Activated CD4-positive, alpha-beta T cell treated with anti-CD3 and anti-CD28 coated beads, Interleukin-2, amount 10 ng/mL, durations not matched to agents 24 days and 14 days (primary cell): ENCODE results near the gene CDH15. TPM values are rescaled to one million over a fixed set of nuclear protein-coding genes. Genes with fewer than 3 reads are reported as not detected.

Source experiments
- DNase-seq: peaks from one replicate; pipeline ENCODE4 v3.0.0; 2022
- H3K27ac Mint-ChIP-seq: one replicate; pipeline ENCODE4 v1.8.0; 2022; ENCODE audit warnings: mild to moderate bottlenecking, mixed read lengths
- H3K27me3 Mint-ChIP-seq: one replicate; pipeline ENCODE4 v1.8.0; 2022; ENCODE audit warnings: mixed read lengths
- H3K36me3 Mint-ChIP-seq: one replicate; pipeline ENCODE4 v1.8.0; 2022; ENCODE audit warnings: low read depth, mild to moderate bottlenecking, mixed read lengths
- H3K4me1 Mint-ChIP-seq: one replicate; pipeline ENCODE4 v1.8.0; 2021; ENCODE audit warnings: mixed read lengths
- H3K4me3 Mint-ChIP-seq: one replicate; pipeline ENCODE4 v1.8.0; 2022; ENCODE audit warnings: mild to moderate bottlenecking, moderate library complexity, mixed read lengths
- H3K9me3 Mint-ChIP-seq: one replicate; pipeline ENCODE4 v1.8.0; 2021; ENCODE audit warnings: mixed read lengths
- intact Hi-C: fragments of 100-400 bp; cut with micrococcal nuclease; formaldehyde crosslinking; loops from one replicate; pipeline ENCODE4 v1.15.1; 2023
- total RNA-seq: library from RNA; stranded (reverse); gene quantifications from 2 replicates; pipeline ENCODE4 v1.2.3, GENCODE V29; 2022

CDH15 gene
- total RNA-seq, 1 donor from 2014 or later: not detected

DNA sequence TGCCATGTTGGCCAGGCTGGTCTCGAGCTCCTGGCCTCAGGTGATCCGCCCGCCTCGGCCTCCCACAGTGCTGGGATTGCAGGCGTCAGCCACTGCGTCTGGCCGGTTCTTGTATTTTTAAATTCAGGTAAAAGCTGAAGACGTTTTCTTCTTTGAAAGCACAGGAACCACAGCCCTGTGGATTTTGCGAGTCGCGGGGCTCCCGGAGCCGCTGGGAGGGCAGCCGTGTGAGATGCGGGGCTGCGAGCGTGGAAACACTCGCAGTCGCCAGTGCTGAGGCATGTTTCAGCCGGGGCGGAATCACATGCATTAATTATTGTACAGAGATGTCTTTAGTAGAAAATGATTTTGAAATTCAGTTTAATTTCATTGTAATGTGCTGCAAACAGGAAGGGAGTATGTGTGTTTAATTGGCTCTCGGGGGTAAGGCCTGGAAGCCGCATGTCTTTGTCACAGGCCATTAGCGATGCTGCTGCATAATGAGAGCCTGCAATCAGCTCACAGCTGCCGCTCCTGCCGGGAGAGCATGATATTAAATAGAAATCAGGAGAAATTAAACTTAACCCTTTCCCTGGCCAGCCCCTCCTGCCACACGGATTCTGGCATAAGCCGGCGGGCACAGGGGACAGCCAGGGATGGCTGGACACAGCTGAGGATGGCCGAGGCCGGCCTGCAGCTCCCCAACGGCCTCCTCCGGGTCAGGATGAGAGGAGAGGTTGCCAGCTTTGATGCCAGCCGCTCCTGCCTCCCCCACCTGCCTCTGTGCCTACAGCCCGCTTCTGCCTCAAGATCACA lies 35.4 kb upstream of the CDH15 start:
- intact Hi-C loops: no loop called here
- Mint-ChIP-seq H3K4me1 (no peaks in the 10 kb centered on the region), H3K4me3 (no peak overlapping the region), H3K36me3 (peaks cover 17% of the 10 kb centered on the region), H3K27ac (no peak overlapping the region), H3K9me3 (no peaks in the 10 kb centered on the region), H3K27me3 (no peaks in the 10 kb centered on the region)
- no peak for DNase-seq

GRCh38 chr16:89136931-89137330 lies 34.6 kb upstream of the CDH15 start:
- Mint-ChIP-seq H3K36me3 (peaks cover 14% of the 10 kb centered on the region), H3K4me3 (no peak overlapping the region), H3K4me1 (no peaks in the 10 kb centered on the region), H3K9me3 (no peaks in the 10 kb centered on the region), H3K27ac (no peak overlapping the region), H3K27me3 (no peaks in the 10 kb centered on the region)
- intact Hi-C loops: no loop called here
- no peak for DNase-seq

DNA sequence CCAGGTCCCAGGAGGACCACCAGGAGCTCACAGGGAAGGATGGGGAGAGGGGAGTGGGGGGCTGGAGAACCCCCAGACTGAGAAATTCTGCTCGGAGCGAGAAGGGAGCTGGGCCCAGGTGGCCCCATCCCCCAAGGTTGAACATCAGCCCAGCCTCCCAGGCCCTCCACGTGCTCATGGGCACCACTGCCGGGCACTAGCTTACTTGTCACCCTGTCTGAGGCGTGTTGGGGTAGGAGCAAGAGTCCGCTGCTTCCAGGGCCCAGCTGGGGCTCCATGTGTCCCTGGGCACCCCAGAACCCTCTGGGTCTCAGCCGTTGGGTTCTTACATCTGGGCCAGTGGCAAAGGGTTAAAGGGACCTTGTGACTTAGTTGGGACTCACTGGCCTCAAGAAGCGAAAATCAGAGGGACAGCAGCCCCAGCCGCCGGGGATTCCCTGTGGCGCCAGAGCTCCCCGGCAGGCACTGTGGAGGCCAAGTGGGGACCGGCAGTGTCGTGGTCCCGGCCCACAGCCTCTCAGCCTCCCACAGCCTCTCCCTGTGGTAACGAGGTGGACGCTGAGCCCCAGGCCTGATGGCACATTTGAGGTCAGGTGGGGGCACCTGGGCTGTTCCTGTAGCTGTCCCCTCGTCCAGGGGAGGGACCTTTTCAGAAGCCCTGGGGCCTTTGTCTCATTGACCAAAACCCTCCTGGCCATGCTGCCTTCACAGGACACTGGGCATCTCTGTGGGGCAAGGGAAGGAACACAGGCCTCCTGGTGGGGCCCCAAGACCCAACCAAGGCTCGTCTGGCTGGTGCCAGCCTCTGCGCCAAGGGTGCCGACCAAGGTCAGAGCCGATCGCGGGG lies 33.7 kb upstream of the CDH15 start:
- DNase-seq: no peak

DNA sequence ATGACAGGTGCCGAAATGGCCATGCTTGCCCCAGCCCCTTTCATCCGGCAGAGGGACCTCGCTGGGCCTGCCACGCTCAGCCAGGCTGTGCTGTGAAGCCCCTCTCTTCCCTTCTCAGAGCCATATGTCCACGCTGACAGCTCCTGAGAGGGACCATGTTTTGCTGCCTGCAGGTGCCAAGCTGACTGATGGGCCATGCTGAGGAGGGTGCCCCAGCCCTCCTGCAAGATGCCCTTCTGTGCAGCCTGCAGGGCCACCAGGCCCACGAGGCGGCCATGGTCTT lies 33.1 kb upstream of the CDH15 start:
- no peaks in the 10 kb centered on the region for H3K27me3 Mint-ChIP-seq
- no peaks in the 10 kb centered on the region for H3K9me3 Mint-ChIP-seq
- H3K27ac Mint-ChIP-seq: no peak overlapping the region
- no peak for DNase-seq
- peaks cover 15% of the 10 kb centered on the region for H3K36me3 Mint-ChIP-seq
- no peak overlapping the region for H3K4me3 Mint-ChIP-seq
- H3K4me1 Mint-ChIP-seq: no peaks in the 10 kb centered on the region
- intact Hi-C loops: no loop called here

More for the DNA sequence above, 33.7 kb upstream of the CDH15 start:
- Mint-ChIP-seq H3K4me3 (no peak overlapping the region), H3K36me3 (peaks cover 15% of the 10 kb centered on the region), H3K4me1 (no peaks in the 10 kb centered on the region), H3K9me3 (no peaks in the 10 kb centered on the region), H3K27ac (no peak overlapping the region), H3K27me3 (no peaks in the 10 kb centered on the region)
- intact Hi-C loops: no loop called here

- H3K9me3 Mint-ChIP-seq: no peaks in the 10 kb centered on the region
- H3K27ac Mint-ChIP-seq: no peak overlapping the region
- no peaks in the 10 kb centered on the region for H3K27me3 Mint-ChIP-seq
- peaks cover 15% of the 10 kb centered on the region for H3K36me3 Mint-ChIP-seq
- intact Hi-C loops: no loop called here
- no peak for DNase-seq
- no peaks in the 10 kb centered on the region for H3K4me1 Mint-ChIP-seq
- no peak overlapping the region for H3K4me3 Mint-ChIP-seq
Measured at GRCh38 chr16:89138843-89139520, 32.6 kb upstream of the CDH15 start.

DNA sequence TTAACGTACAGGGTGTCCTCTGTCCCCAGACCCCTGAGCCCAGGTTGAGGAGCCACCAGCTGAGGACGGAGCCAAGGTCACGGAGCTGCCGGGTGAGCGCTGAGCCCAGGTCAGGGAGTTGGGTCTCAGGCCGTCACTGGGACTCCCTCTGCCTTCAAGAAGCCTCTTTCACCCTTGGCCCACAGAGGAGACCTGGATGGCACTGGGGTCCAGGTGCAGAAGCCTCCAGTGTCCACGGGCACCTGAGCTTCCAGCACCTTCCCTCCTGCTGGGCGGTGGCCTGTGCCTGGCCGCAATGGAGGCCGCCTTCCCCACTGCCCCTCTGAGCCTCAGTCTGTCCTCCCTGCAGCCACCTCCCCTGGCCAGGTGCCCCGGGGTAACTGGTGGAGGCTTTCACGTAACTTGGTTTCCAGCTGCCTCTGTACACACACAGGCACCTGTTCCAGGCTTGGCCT lies 31.6 kb upstream of the CDH15 start:
- Mint-ChIP-seq H3K4me3 (no peak overlapping the region), H3K27me3 (no peaks in the 10 kb centered on the region), H3K9me3 (no peaks in the 10 kb centered on the region), H3K4me1 (no peaks in the 10 kb centered on the region), H3K27ac (no peak overlapping the region), H3K36me3 (peaks cover 9% of the 10 kb centered on the region)
- intact Hi-C loops: no loop called here
- no peak for DNase-seq

DNA sequence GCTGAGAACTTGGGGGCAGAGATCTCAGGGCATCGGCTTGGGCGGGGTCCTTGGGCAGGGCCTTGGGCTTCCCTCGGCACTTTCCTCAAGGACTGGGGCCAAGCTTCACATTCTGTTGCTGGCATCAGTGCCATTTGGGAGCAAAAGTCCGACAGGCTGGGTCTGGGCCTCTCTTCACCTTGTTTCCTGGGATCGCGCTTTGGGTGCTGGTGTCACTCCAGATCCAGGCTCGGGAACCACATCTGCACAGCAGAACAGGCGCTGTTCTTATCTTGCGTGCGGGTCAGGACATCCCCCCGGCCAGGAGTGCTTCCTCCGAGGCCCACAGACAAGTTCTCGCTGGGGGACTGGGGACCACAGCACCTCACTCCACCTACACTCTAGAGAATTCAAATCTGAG lies 31.1 kb upstream of the CDH15 start:
- Mint-ChIP-seq H3K27ac (no peak overlapping the region), H3K4me3 (no peak overlapping the region), H3K27me3 (no peaks in the 10 kb centered on the region), H3K9me3 (no peaks in the 10 kb centered on the region), H3K4me1 (no peaks in the 10 kb centered on the region), H3K36me3 (peaks cover 9% of the 10 kb centered on the region)
- no peak for DNase-seq
- intact Hi-C loops: no loop called here

- Mint-ChIP-seq H3K36me3 (peaks cover 10% of the 10 kb centered on the region), H3K27me3 (no peaks in the 10 kb centered on the region), H3K4me3 (no peak overlapping the region), H3K4me1 (no peaks in the 10 kb centered on the region), H3K27ac (no peak overlapping the region), H3K9me3 (no peaks in the 10 kb centered on the region)
- DNase-seq: no peak
- intact Hi-C loops: no loop called here
Measured at GRCh38 chr16:89140981-89141883, 30.3 kb upstream of the CDH15 start.

DNA sequence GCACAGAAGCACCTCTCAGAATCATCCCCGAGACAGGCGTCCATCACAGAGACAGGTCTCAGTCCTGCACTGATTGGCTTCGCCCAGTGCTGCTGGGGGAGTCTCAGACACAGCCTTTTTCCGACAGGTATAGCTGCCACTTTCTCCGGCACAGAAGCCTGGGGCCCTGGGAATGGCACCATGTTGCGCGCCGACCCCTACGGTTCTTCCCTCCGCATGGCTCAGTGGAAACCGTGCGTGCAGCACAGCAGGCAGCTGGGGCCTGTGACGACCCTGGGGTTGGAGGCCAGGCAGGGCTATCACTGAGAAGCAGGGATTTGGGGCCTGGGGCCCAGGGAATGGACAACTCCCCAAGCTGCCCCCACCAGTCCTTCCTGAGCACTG lies 29.7 kb upstream of the CDH15 start:
- DNase-seq: no peak
- Mint-ChIP-seq H3K4me3 (no peak overlapping the region), H3K36me3 (peaks cover 15% of the 10 kb centered on the region), H3K9me3 (no peaks in the 10 kb centered on the region), H3K4me1 (no peaks in the 10 kb centered on the region), H3K27me3 (no peaks in the 10 kb centered on the region), H3K27ac (no peak overlapping the region)
- intact Hi-C loops: no loop called here

- Mint-ChIP-seq H3K27me3 (no peaks in the 10 kb centered on the region), H3K27ac (no peak overlapping the region), H3K4me1 (no peaks in the 10 kb centered on the region), H3K36me3 (peaks cover 19% of the 10 kb centered on the region), H3K9me3 (no peaks in the 10 kb centered on the region), H3K4me3 (no peak overlapping the region)
- intact Hi-C loops: no loop called here
- no peak for DNase-seq
Measured at GRCh38 chr16:89142474-89143195, 28.9 kb upstream of the CDH15 start.

GRCh38 chr16:89143201-89143741 lies 28.3 kb upstream of the CDH15 start:
- Mint-ChIP-seq H3K4me1 (no peaks in the 10 kb centered on the region), H3K27ac (no peak overlapping the region), H3K36me3 (peaks cover 21% of the 10 kb centered on the region), H3K27me3 (no peaks in the 10 kb centered on the region), H3K4me3 (no peak overlapping the region), H3K9me3 (no peaks in the 10 kb centered on the region)
- intact Hi-C loops: no loop called here
- DNase-seq: no peak

- Mint-ChIP-seq H3K9me3 (peaks cover 5% of the 10 kb centered on the region), H3K27me3 (no peaks in the 10 kb centered on the region), H3K4me3 (no peak overlapping the region), H3K4me1 (no peaks in the 10 kb centered on the region), H3K27ac (no peak overlapping the region), H3K36me3 (peaks cover 27% of the 10 kb centered on the region)
- DNase-seq: no peak
- intact Hi-C loops: no loop called here
Measured at GRCh38 chr16:89143911-89144675, 27.5 kb upstream of the CDH15 start.
